Ishikawa (cell line): ENCODE measurements around the gene FMN2.

ENCODE experiments used
- CEBPB ChIP-seq: IDR thresholded peaks from 2 replicates; pipeline ENCODE4 v1.6.1; 2012
- CREB1 ChIP-seq: IDR thresholded peaks from 2 replicates; pipeline ENCODE4 v1.6.1; 2012; ENCODE audit warnings: low read depth
- EGR1 ChIP-seq: IDR thresholded peaks from 2 replicates; pipeline ENCODE4 v1.6.1; 2012
- EP300 ChIP-seq: IDR thresholded peaks from 2 replicates; pipeline ENCODE4 v1.6.1; 2012; ENCODE audit warnings: borderline replicate concordance
- FOXM1 ChIP-seq: IDR thresholded peaks from 2 replicates; pipeline ENCODE4 v1.6.1; 2012; ENCODE audit warnings: low read depth, borderline replicate concordance
- NFIC ChIP-seq: IDR thresholded peaks from 2 replicates; pipeline ENCODE4 v1.6.1; 2012
- RAD21 ChIP-seq: IDR thresholded peaks from 2 replicates; pipeline ENCODE4 v1.6.1; 2012; ENCODE audit warnings: low read depth
- REST ChIP-seq: IDR thresholded peaks from 2 replicates; pipeline ENCODE4 v1.6.1; 2012; ENCODE audit warnings: low read depth, mild to moderate bottlenecking
- TAF1 ChIP-seq: IDR thresholded peaks from 2 replicates; pipeline ENCODE4 v1.6.1; 2012; ENCODE audit warnings: low read depth, mild to moderate bottlenecking
- YY1 ChIP-seq: IDR thresholded peaks from 2 replicates; pipeline ENCODE4 v1.6.1; 2012; ENCODE audit warnings: low read depth
- ZBTB7A ChIP-seq: IDR thresholded peaks from 2 replicates; pipeline ENCODE4 v1.6.1; 2012; ENCODE audit warnings: low read depth

DNA sequence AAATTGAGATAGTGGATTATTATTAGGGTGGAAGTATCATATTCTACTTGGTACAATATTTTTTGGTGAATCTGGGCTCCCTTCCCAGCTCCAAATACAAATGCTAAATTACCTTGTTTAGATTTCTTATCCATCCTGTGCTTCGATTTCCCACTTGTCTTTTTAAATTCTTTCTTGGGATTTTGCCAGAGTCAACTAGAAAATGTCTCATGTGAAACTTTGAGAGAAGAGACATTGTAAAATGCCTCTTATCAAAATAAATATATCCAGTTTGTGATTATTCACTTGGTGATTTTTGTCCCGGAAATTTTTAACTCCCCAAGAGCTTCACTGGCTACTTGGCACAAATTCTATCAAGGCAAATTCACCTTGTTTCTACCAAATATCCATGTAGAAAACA, 202.0 kb downstream of the FMN2 start:
- TF ChIP-seq RAD21 = no peak
- no peak for TF ChIP-seq CREB1
- no peak for TF ChIP-seq EGR1
- TF ChIP-seq REST = no peak
- TF ChIP-seq TAF1 = no peak
- no peak for TF ChIP-seq FOXM1
- TF ChIP-seq YY1 = no peak
- TF ChIP-seq CEBPB = no peak
- no peak for TF ChIP-seq NFIC
- TF ChIP-seq ZBTB7A = no peak
- no peak for TF ChIP-seq EP300
